Gastroesophageal sphincter (tissue), 3 donors: ENCODE data around the gene FCMR.

Experiments used
- EP300 ChIP-seq: sonication (generic); formaldehyde crosslinking; IDR thresholded peaks from one replicate; pipeline ENCODE4 v1.6.1; 2017; ENCODE audit warnings: antibody characterized with exemption, mild to moderate bottlenecking
- POLR2A ChIP-seq, 2 donors: fragments of 450-650 bp; IDR thresholded peaks; one replicate each; pipeline ENCODE4 v1.6.1; 2017; ENCODE audit warnings: antibody characterized with exemption in 2 of 2, mild to moderate bottlenecking in 2 of 2, moderate library complexity in 1 of 2
- POLR2AphosphoS5 ChIP-seq: sonication (generic); formaldehyde crosslinking; IDR thresholded peaks from one replicate; pipeline ENCODE4 v1.6.1; 2017; ENCODE audit warnings: antibody characterized with exemption
- TF ChIP-seq, protein P1 (sequence below), 4 experiments: fragments of 200-600 bp in 2 of 4; fragments of 450-650 bp in 2 of 4; sonication (generic) in 1 of 4; IDR thresholded peaks; one replicate each; pipeline ENCODE4 v1.5.1; 2017 to 2019; ENCODE audit warnings: antibody characterized with exemption in 4 of 4, mild to moderate bottlenecking in 2 of 4, moderate library complexity in 2 of 4

DNA sequence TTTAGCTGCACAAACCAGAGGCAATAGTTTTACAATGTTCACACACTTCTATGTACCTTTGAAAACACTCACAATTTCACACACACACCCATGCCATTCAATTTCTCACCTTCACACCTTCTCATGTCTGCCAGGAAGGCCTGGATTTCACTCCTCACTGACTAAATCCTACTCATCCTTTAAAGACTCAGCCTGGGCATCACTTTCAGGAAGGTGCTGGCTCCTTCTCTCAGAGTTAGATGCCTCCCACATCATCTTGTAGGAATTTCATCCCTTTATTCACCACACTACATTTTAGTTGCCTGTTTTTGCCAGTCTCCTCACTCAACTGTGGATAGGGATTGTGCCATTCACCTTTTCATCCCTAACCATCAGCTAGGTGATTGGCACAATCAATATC, 54.0 kb downstream of the FCMR start:
- TF ChIP-seq, protein P1, sequence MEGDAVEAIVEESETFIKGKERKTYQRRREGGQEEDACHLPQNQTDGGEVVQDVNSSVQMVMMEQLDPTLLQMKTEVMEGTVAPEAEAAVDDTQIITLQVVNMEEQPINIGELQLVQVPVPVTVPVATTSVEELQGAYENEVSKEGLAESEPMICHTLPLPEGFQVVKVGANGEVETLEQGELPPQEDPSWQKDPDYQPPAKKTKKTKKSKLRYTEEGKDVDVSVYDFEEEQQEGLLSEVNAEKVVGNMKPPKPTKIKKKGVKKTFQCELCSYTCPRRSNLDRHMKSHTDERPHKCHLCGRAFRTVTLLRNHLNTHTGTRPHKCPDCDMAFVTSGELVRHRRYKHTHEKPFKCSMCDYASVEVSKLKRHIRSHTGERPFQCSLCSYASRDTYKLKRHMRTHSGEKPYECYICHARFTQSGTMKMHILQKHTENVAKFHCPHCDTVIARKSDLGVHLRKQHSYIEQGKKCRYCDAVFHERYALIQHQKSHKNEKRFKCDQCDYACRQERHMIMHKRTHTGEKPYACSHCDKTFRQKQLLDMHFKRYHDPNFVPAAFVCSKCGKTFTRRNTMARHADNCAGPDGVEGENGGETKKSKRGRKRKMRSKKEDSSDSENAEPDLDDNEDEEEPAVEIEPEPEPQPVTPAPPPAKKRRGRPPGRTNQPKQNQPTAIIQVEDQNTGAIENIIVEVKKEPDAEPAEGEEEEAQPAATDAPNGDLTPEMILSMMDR (IDR thresholded peaks at IDR 0.05), result no peak
- no peak for TF ChIP-seq POLR2AphosphoS5
- no peak for TF ChIP-seq POLR2A (IDR thresholded peaks at IDR 0.05)
- no peak for TF ChIP-seq EP300
